ENCODE measurements around the gene NBR1.
A peak's percentile ranks its signal among the peaks of the same experiment; 100 is the strongest.

The NBR1 gene

DNA sequence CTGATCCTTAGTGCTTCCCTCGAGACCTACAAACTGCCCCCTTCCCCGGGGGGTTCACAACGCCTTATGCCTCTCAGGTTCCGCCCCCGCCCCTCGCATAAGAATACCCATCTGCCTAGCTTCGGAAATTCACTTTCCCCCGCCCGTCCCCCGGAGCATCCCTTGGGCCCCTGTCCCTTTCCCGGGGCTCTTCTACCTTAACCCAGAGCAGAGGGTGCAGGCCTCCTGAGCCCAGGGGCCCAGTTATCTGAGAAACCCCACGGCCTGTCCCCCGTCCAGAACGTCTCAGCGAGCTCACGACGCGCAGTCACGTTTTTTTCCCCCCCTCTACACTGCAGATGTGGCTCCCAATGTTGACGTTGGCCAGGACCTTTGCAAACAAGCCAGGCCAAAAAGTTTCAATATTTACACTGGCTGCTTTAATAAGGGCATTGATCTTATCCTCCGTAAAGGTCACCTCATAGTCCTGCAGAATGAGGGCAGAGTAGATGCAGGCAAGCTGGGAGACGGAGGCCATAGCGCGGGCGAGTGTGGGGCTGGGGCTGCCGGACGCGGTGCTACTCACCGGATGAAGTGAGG lies 1.4 kb upstream of the NBR1 start (continued):
- TF ChIP-seq, protein P1, sequence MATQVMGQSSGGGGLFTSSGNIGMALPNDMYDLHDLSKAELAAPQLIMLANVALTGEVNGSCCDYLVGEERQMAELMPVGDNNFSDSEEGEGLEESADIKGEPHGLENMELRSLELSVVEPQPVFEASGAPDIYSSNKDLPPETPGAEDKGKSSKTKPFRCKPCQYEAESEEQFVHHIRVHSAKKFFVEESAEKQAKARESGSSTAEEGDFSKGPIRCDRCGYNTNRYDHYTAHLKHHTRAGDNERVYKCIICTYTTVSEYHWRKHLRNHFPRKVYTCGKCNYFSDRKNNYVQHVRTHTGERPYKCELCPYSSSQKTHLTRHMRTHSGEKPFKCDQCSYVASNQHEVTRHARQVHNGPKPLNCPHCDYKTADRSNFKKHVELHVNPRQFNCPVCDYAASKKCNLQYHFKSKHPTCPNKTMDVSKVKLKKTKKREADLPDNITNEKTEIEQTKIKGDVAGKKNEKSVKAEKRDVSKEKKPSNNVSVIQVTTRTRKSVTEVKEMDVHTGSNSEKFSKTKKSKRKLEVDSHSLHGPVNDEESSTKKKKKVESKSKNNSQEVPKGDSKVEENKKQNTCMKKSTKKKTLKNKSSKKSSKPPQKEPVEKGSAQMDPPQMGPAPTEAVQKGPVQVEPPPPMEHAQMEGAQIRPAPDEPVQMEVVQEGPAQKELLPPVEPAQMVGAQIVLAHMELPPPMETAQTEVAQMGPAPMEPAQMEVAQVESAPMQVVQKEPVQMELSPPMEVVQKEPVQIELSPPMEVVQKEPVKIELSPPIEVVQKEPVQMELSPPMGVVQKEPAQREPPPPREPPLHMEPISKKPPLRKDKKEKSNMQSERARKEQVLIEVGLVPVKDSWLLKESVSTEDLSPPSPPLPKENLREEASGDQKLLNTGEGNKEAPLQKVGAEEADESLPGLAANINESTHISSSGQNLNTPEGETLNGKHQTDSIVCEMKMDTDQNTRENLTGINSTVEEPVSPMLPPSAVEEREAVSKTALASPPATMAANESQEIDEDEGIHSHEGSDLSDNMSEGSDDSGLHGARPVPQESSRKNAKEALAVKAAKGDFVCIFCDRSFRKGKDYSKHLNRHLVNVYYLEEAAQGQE (tag by site-specific recombination; IDR thresholded peaks at IDR 0.05), result no peak
- no peak for TF ChIP-seq ZFP37 (tag by site-specific recombination; IDR thresholded peaks at IDR 0.05)
- no peak for TF ChIP-seq ZBTB21 (tag by site-specific recombination; IDR thresholded peaks at IDR 0.05)
- no peak for TF ChIP-seq OSR2 (tag by site-specific recombination; IDR thresholded peaks at IDR 0.05)
- TF ChIP-seq PRDM1 (tag by site-specific recombination; IDR thresholded peaks at IDR 0.05), result no peak
- 0 out of 2 replicates have a peak, but pooled peaks have one; percentile 9 for TF ChIP-seq KLF10 (tag by site-specific recombination; IDR thresholded peaks at IDR 0.05)
- TF ChIP-seq, protein P2, sequence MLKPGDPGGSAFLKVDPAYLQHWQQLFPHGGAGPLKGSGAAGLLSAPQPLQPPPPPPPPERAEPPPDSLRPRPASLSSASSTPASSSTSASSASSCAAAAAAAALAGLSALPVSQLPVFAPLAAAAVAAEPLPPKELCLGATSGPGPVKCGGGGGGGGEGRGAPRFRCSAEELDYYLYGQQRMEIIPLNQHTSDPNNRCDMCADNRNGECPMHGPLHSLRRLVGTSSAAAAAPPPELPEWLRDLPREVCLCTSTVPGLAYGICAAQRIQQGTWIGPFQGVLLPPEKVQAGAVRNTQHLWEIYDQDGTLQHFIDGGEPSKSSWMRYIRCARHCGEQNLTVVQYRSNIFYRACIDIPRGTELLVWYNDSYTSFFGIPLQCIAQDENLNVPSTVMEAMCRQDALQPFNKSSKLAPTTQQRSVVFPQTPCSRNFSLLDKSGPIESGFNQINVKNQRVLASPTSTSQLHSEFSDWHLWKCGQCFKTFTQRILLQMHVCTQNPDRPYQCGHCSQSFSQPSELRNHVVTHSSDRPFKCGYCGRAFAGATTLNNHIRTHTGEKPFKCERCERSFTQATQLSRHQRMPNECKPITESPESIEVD (tag by site-specific recombination; IDR thresholded peaks at IDR 0.05), result no peak
- TF ChIP-seq, protein P3, sequence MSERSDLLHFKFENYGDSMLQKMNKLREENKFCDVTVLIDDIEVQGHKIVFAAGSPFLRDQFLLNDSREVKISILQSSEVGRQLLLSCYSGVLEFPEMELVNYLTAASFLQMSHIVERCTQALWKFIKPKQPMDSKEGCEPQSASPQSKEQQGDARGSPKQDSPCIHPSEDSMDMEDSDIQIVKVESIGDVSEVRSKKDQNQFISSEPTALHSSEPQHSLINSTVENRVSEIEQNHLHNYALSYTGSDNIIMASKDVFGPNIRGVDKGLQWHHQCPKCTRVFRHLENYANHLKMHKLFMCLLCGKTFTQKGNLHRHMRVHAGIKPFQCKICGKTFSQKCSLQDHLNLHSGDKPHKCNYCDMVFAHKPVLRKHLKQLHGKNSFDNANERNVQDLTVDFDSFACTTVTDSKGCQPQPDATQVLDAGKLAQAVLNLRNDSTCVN (tag by site-specific recombination; optimal IDR thresholded peaks at IDR 0.05), result peak; percentile 56
- no peak for TF ChIP-seq ZNF830 (tag by site-specific recombination; IDR thresholded peaks at IDR 0.05; ENCODE audit: low read depth)
- no peak for TF ChIP-seq ZNF677 (tag by site-specific recombination; IDR thresholded peaks at IDR 0.05)
- 0 out of 2 replicates have a peak, but pooled peaks have one; percentile 11 for TF ChIP-seq ZNF24 (tag by site-specific recombination; IDR thresholded peaks at IDR 0.05)
- TF ChIP-seq ZNF747 (tag by site-specific recombination; IDR thresholded peaks at IDR 0.05), result no peak
- TF ChIP-seq, protein P4, sequence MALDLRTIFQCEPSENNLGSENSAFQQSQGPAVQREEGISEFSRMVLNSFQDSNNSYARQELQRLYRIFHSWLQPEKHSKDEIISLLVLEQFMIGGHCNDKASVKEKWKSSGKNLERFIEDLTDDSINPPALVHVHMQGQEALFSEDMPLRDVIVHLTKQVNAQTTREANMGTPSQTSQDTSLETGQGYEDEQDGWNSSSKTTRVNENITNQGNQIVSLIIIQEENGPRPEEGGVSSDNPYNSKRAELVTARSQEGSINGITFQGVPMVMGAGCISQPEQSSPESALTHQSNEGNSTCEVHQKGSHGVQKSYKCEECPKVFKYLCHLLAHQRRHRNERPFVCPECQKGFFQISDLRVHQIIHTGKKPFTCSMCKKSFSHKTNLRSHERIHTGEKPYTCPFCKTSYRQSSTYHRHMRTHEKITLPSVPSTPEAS (tag by site-specific recombination; IDR thresholded peaks at IDR 0.05), result no peak
- TF ChIP-seq ZNF596 (tag by site-specific recombination; IDR thresholded peaks at IDR 0.05), result no peak
- TF ChIP-seq ZNF146 (tag by site-specific recombination; IDR thresholded peaks at IDR 0.05), result no peak
- no peak for TF ChIP-seq ZNF175 (tag by site-specific recombination; IDR thresholded peaks at IDR 0.05)
- peak; percentile 74 for TF ChIP-seq ZBTB20 (tag by site-specific recombination; IDR thresholded peaks at IDR 0.05)
- no peak for TF ChIP-seq ZNF416 (tag by site-specific recombination; IDR thresholded peaks at IDR 0.05)
- TF ChIP-seq, protein P5, sequence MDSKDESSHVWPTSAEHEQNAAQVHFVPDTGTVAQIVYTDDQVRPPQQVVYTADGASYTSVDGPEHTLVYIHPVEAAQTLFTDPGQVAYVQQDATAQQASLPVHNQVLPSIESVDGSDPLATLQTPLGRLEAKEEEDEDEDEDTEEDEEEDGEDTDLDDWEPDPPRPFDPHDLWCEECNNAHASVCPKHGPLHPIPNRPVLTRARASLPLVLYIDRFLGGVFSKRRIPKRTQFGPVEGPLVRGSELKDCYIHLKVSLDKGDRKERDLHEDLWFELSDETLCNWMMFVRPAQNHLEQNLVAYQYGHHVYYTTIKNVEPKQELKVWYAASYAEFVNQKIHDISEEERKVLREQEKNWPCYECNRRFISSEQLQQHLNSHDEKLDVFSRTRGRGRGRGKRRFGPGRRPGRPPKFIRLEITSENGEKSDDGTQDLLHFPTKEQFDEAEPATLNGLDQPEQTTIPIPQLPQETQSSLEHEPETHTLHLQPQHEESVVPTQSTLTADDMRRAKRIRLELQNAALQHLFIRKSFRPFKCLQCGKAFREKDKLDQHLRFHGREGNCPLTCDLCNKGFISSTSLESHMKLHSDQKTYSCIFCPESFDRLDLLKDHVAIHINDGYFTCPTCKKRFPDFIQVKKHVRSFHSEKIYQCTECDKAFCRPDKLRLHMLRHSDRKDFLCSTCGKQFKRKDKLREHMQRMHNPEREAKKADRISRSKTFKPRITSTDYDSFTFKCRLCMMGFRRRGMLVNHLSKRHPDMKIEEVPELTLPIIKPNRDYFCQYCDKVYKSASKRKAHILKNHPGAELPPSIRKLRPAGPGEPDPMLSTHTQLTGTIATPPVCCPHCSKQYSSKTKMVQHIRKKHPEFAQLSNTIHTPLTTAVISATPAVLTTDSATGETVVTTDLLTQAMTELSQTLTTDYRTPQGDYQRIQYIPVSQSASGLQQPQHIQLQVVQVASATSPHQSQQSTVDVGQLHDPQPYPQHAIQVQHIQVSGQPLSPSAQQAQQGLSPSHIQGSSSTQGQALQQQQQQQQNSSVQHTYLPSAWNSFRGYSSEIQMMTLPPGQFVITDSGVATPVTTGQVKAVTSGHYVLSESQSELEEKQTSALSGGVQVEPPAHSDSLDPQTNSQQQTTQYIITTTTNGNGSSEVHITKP (tag by site-specific recombination; IDR thresholded peaks at IDR 0.05), result peak; percentile 68
- peak; percentile 41; the same call in 1 of the 2 replicates for TF ChIP-seq ZBTB48 (tag by site-specific recombination; IDR thresholded peaks at IDR 0.05)
- TF ChIP-seq, protein P6, sequence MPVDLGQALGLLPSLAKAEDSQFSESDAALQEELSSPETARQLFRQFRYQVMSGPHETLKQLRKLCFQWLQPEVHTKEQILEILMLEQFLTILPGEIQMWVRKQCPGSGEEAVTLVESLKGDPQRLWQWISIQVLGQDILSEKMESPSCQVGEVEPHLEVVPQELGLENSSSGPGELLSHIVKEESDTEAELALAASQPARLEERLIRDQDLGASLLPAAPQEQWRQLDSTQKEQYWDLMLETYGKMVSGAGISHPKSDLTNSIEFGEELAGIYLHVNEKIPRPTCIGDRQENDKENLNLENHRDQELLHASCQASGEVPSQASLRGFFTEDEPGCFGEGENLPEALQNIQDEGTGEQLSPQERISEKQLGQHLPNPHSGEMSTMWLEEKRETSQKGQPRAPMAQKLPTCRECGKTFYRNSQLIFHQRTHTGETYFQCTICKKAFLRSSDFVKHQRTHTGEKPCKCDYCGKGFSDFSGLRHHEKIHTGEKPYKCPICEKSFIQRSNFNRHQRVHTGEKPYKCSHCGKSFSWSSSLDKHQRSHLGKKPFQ (tag by site-specific recombination; IDR thresholded peaks at IDR 0.05), result no peak
- no peak for TF ChIP-seq SETDB1 (IDR thresholded peaks at IDR 0.05; ENCODE audit: insufficient read length, low read length)

Data from HEK293 (cell line).